A375 (cell line): ENCODE results near the gene OR4M1. TPM values are rescaled to one million over a fixed set of nuclear protein-coding genes. Genes with fewer than 3 reads are reported as not detected.

ENCODE experiments used
- total RNA-seq: library from RNA; depleted of rRNA; stranded (reverse); fragments of >200 nt; shearing (Covaris generic); gene quantifications from 2 replicates; pipeline ENCODE4 v1.2.3, GENCODE V29; 2014; rRNA removed

The OR4M1 gene
- total RNA-seq: not detected in 2 replicates

GRCh38 chr14:19773204-19773603, at the start of gene OR4M1:
Gene OR4M1, plus strand, starts transcription at chr14:19773504. Its CDS starts 6,819 bp downstream, at chr14:19780323.

GRCh38 chr14:19743256-19743655, 30.0 kb upstream of the OR4M1 start, which contains the start of gene OR4Q3:
Gene OR4Q3, plus strand, starts transcription at chr14:19743571.

GRCh38 chr14:19803470-19803869, 30.2 kb downstream of the OR4M1 start, which contains the start of gene OR4N2:
Gene OR4N2, plus strand, starts transcription at chr14:19803770. Its CDS starts 23,679 bp downstream, at chr14:19827449.

Other genes starting within 250 kb of the OR4M1 start
- not detected in 2 replicates for gene OR11H2, start 59.6 kb upstream of the OR4M1 start, total RNA-seq
- not detected in 2 replicates for gene OR4Q3, start 29.9 kb upstream of the OR4M1 start, total RNA-seq
- not detected in 2 replicates for gene OR4N2, start 30.3 kb downstream of the OR4M1 start, total RNA-seq
- gene OR4K2, start 101.6 kb downstream of the OR4M1 start, total RNA-seq: not detected in 2 replicates
- gene OR4K5, start 147.1 kb downstream of the OR4M1 start, total RNA-seq: not detected in 2 replicates
- gene OR4K1, start 157.4 kb downstream of the OR4M1 start, total RNA-seq: not detected in 2 replicates
- gene OR4K15, start 202.1 kb downstream of the OR4M1 start, total RNA-seq: not detected in 2 replicates
- gene OR4Q2, start 228.7 kb downstream of the OR4M1 start, total RNA-seq: not detected in 2 replicates
- gene OR4K14, start 245.8 kb downstream of the OR4M1 start, total RNA-seq: not detected in 2 replicates